ENCODE measurements around the gene KIF26A. TPM values are rescaled to one million over a fixed set of nuclear protein-coding genes. Genes with fewer than 3 reads are reported as not detected.

Gene KIF26A
- 0.78 and 1.5 TPM in 2 replicates for total RNA-seq

GRCh38 chr14:104138098-104138717 lies at the start of gene KIF26A:
Gene KIF26A, plus strand, starts transcription at chr14:104138587. Its CDS starts 136 bp downstream, at chr14:104138723.

Small RNA genes within 50 kb of the gene (small RNA-seq; reads per million reads assigned to genes)
- 18.0 reads per million, percentile 95 among the genes with 10 or more reads in this experiment for gene MIR203A

Other genes with a start within 250 kb of the KIF26A start
- 2.7 and 4.6 TPM in 2 replicates for gene TDRD9, start 210.1 kb upstream of the KIF26A start, total RNA-seq
- gene RD3L, start 196.1 kb upstream of the KIF26A start, total RNA-seq = not detected in 2 replicates
- gene ASPG, start 52.9 kb upstream of the KIF26A start, total RNA-seq = 0.13 TPM in 1 of 2 replicates, not detected in the other

All from articular chondrocyte of knee joint (primary cell).